GM18868 (cell line): ENCODE measurements around the gene MAPK10.
"Not testable (repeated sequence)": the region's sequence is repeated elsewhere in the genome, so short reads cannot be mapped to it uniquely, and the experiment has no call there.

Experiments
- ATAC-seq: cut with Tn5 transposase; IDR thresholded peaks from one replicate; pipeline ENCODE4 v1.9.1; 2021; ENCODE audit warnings: mild to moderate bottlenecking, moderate library complexity; ENCODE audit not compliant: unreplicated experiment

The MAPK10 gene

GRCh38 chr4:86218746-86219473 lies 140.9 kb downstream of the MAPK10 start:
- ATAC-seq, result no peak

DNA sequence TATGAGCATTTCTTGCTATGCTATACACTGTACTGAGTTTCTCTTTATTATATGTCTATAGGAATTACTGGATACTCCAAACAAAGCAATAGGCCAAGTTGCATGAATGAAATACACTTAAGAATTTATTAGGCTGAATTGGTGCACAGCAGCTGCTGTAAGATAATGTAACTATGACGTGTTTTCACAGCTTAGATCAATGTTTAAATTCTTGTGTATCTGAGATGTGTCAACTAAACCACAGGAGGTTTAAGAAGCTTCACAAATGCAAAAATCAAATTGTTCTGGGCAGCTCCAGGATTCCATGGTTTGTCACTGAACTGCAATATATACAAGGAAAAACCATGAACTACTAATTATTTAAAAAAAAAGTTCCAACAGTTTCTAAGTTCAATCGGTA lies 156.7 kb downstream of the MAPK10 start:
- no peak for ATAC-seq

- no peak for ATAC-seq
Observed at GRCh38 chr4:86185659-86186058, 174.2 kb downstream of the MAPK10 start.

GRCh38 chr4:86184901-86185285 lies 175.0 kb downstream of the MAPK10 start:
- no peak for ATAC-seq

DNA sequence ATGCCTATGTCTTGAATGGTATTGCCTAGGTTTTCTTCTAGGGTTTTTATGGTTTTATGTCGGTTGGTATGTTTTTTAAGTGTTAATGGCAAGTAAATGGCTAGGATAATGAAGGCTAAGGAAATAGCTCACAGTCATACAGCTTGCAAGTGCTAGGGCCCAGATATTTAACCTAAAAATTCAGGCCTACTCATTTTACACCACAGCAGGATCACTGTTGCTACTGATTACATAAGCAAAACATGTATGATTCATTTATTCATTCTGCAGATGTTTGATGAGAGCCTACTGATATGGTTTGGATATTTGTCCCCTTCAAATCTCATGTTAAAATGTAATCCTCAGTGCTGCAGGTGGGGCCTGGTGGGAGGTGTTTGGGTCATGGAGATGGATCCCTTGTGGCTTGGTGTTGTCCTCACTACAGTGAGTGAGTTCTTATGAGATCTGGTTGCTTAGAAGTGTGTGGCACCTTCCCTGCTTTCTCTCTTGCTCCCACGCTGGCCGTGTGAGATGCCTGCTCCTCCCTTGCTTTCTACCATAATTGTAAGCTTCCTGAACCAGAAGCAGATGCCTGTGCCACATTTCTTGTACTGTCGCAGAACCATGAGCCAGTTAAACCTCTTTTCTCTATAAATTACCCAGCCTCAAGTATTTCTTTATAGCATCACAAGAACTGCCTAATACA lies 175.5 kb downstream of the MAPK10 start:
- no peak for ATAC-seq

DNA sequence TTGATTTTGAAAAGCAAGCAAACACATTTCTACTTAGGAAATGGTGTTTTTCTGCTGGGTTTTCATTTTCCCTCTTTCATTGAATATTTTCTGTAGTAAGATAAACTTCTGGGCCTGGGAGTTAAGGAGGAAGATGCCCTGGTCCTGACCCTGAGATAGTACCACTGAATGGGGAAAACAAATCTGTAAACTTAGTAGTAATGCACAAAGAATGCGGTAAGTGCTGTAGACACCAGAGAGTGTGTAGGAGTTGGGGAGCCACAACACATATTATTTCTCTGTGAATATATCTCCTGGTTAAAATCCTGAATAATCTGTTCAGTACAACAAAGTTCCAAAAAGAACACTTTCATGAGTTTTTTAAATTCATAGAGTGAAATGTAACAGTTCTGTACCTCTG lies 178.3 kb downstream of the MAPK10 start:
- no peak for ATAC-seq

GRCh38 chr4:86178211-86178610 lies 181.6 kb downstream of the MAPK10 start:
- no peak for ATAC-seq

- ATAC-seq, result no peak
Observed at GRCh38 chr4:86174506-86174905, 185.3 kb downstream of the MAPK10 start.

DNA sequence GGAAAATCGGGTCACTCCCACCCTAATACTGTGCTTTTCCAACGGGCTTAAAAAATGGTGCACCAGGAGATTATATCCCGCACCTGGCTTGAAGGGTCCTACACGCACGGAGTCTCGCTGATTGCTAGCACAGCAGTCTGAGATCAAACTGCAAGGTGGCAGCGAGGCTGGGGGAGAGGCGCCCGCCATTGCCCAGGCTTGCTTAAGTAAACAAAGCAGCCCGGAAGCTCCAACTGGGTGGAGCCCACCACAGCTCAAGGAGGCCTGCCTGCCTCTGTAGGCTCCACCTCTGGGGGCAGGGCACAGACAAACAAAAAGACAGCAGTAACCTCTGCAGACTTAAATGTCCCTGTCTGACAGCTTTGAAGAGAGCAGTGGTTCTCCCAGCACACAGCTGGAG lies 191.5 kb downstream of the MAPK10 start:
- ATAC-seq, result not testable (repeated sequence)

GRCh38 chr4:86160426-86160825 lies 199.4 kb downstream of the MAPK10 start:
- ATAC-seq, result no peak

DNA sequence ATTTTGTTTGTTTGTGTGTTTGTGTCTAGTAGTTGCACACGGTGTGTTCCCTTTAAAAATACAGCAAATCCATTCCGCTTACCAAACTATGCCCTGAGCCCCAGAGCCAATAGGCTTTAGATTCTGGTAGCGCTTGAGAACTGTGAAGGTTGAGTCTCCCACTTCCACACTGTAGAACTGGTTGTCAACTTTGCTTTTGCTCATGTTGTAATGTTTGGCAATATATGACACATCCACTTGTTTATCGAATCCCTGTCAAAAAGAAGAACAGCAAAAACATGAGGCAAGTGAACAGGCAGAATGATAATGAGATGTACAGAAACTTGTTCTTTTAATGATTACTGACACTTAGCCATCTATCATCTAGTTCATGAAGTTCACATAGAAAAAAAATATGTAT lies 200.6 kb downstream of the MAPK10 start:
- ATAC-seq, result no peak

GRCh38 chr4:86156531-86156930 lies 203.3 kb downstream of the MAPK10 start:
- no peak for ATAC-seq

DNA sequence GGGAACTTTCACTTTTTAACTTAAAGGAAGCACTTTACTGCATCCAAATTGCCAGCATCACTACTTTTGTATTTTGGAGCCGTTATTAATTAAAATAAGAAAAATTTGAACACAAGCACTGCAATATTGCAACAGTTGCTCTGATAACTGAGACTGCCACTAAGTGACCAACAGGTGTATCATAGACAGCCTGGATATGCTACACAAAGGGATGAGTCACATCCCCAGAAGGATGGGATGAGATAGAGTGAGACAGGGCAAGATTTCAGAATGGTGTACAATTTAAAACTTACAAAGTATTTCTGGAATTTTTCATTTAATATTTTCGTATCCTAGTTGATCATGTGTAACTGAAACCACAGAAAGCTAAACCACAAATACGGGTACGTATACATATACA lies 204.1 kb downstream of the MAPK10 start:
- ATAC-seq, result no peak

- ATAC-seq, result no peak
Observed at GRCh38 chr4:86152454-86152853, 207.4 kb downstream of the MAPK10 start.

DNA sequence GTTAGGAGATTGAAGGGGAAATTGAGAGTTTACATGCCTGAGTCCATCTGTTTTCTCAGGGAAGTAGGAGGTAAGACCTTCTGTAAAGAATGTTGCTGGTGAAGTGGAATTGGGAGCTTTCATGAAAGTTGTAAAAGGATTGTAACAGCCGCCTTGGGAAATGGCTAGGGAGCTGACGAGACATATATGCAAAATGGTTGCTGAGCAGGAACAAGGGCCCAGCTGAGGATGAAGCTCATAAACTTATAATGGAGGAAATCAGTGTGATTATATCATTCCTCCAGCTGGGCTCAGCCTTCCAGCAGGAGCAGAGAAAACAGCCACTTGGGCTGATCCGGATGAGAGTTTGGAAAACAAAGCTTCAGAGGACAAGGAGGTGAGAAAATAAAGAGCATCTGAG lies 208.7 kb downstream of the MAPK10 start:
- no peak for ATAC-seq

- no peak for ATAC-seq
Observed at GRCh38 chr4:86141161-86141560, 218.7 kb downstream of the MAPK10 start.

- ATAC-seq, result no peak
Observed at GRCh38 chr4:86132468-86132867, 227.4 kb downstream of the MAPK10 start.

DNA sequence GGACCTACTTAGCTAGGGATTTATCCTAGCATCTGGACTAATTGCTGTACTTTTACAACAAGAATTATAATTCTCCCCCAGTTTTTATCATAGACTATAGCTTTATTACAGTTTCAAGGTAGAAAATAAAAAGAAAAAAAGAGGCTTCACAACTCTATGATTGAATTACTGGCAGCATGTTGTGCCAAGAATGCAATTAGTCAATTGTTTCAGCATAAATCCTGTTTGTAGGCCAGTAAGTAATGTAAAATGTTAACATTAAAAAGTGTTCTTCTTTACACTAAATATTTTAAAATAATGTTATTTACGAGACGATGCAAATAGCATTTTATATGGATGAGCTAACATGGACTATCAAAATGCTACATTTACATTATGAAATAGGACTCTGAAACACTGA lies 228.4 kb downstream of the MAPK10 start:
- no peak for ATAC-seq

GRCh38 chr4:86130160-86130933 lies 229.5 kb downstream of the MAPK10 start:
- ATAC-seq, result no peak

DNA sequence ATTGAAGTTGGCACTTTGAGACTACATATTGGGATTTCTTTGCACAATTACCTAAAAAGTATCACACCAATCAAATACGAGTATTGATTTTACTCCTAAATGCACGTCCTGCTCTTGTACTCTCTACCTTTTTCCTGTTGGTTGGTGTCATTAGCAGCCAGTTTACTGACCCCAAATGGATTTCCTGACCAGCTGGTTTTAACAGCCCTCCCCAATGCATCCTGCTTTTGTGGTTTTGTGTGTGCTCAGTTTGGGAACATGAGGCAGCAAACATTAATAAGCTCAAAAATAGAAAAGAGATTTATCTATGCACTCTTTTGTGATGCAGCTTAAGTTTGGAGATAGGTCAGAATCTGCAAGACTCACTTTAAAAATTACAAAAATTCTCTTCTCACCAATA lies 230.3 kb downstream of the MAPK10 start:
- no peak for ATAC-seq

DNA sequence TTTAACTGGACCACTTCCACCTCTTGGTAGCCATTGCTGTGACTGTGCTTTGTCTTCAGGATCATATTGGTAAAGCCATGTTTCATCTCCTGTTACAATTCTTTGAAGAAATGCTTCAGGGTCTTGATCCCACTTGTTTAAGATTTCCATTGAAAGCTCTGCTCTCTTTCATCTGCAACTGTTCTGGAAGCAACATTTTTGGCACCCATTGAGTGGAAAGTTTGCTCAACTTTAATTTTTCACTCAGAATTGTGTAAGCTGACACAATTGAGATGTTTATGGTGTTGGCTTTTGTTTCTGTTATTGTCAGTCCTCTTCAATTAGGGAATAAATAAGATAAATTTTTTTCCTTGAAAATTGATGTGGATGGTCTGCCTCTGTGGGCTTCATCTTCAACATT lies 237.4 kb downstream of the MAPK10 start:
- no peak for ATAC-seq

DNA sequence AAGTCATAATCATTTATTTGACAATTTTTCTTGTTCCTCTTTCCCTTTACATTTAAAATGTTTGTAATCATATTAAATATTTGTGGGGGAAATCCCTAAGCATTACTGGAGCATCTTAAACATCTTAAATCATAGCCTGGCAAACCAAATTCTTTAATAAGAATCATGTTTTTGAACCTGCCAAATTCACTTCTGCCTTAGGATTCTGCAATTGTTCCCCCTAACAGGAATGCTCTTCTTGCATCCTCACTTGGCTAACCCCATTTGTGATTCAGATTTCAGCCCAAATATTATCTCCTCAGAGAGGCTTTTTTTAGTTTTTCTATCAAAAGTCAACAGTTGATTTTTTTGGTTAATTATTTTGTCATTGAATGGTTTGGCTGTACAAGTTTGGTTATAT lies 241.1 kb downstream of the MAPK10 start:
- ATAC-seq, result no peak
